NCI-H1436 treated with DMSO at 0.1 percent for 48 hours (cell line): Measurements from ENCODE around the gene TXNDC12.
A peak's percentile ranks its signal among the peaks of the same experiment; 100 is the strongest.

Experiments
- DNase-seq: peaks from one replicate; lab custom pipeline; 2025; lab: John Stamatoyannopoulos, UW

TXNDC12 gene

DNA sequence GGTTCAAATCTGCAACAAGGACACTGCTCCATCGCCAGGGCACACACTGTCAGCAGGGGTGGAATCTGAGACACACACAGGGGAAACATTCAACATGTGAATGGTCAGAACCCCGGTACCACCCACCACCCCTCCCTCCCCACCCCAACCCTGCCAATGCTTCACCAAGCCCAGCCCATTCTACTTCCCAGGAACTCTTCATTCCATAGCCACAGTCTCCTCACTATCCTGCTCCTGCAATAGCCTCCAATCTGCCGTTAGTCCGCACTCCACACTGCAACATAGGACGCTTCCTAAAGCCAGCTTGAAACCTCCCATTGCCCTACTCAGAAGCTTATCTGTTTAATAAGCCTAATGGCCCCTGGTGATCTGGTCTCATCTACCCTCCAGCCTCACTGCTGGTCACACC lies 57.0 kb downstream of the TXNDC12 start:
- DNase-seq = no peak

DNA sequence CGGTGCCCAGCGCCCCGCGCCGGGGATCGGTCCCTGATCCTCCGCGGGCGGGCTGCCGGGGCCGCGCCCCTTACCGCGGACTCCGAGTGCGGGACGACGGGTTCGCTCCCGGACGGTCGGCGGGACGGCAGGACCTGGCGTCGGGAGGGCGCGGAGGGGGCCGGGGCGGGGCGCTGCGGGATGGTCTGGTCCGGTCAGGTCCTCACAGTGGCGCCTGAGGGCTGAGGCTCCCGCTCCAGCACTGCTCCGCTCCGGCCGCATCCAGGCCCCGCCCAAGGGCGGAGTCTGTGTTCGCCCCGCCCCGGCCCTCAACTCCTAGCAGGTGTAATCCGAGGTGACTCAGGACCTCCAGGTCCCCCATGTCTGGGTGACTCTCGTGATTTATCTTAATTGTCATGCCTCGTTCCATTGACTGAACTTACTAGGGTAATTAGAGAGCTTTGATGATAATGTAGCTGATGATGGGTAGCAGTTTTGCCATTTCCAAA lies 64.5 kb downstream of the TXNDC12 start, which contains the start of gene RAB3B:
Gene RAB3B (minus strand): TSS at position 223 of the 488 bp plus-strand sequence. CDS start 13,583 bp downstream, outside the sequence.
- DNase-seq = peak; percentile 47

DNA sequence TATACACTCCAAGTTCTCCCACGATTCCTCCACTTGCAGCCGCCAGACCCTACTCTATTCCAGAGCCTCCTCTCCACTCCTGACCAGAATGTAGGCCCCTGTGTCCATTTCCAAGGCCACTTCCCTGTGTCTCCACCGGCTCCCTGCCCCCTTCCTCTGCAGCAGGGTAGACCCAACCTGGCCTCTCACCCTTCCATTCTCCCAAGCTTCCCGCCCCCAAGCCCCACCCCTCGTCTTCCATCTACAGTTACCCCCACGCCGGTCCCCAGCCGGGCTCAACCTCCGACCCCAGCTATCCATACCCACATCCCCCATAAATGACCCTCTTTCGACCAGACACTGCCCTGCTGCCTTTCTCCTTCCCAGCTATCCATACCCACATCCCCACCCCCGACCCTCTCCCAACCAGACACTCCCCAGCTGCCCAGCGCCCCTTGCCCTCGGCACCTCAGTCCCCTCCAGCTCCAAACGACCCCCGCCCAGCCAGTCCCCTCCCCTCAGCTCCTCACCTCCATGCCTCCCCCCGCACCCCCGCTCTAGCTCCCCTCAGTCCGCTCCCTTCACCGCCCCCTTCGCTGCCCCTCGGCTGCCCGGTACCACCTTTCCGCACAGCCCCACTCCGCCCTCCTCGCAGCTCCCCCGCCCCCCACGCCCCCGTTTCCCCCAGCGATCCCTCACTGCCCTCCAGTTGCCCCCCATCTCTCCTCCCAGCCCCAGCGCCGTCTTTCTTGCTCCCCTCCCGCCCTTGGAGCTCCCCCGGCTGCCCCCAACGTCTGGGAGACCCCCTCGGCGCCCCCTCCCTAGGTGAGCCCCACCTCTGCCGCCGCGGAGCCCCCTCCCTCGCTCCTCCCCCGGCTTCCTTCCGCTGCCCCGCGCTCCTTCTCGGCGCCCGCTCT lies 65.2 kb downstream of the TXNDC12 start:
- DNase-seq = no peak

DNA sequence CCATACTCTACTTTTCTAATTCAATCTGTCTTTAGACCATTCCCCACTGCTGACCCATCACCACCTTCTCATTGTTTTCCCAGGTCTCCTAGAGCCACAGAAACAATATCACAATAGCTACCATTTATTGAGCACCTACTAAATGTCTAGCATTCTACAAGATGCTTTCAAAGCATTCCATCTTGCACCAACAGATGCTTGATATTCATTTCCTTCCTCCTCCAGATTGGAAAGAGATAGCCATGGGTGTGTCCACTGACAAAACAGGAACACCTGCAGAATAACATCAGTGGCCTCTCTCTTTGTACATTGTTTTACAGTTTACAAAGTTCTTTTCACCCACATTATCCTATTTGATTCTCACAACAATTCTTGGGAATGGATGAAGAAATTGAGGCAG lies 66.7 kb downstream of the TXNDC12 start:
- no peak for DNase-seq

DNA sequence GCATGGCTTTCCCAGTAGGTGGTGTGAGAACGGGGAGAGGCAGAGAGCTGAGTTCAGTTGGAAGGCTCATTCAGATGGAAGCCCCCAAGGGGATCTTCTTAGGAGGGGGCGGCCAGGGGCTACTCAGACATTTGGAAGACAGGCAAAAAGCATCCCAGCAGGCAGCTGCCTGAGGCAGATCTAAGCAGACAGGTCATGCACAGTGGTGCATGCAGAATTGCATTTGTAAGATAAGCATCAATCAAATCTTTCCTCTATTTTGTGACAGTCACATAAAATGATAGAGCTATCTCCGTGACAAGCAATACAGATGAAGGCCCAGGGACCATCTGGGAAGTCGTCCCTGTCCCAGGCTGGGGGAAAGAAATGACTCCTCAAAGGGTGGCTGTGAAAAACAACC lies 68.3 kb downstream of the TXNDC12 start:
- no peak for DNase-seq

DNA sequence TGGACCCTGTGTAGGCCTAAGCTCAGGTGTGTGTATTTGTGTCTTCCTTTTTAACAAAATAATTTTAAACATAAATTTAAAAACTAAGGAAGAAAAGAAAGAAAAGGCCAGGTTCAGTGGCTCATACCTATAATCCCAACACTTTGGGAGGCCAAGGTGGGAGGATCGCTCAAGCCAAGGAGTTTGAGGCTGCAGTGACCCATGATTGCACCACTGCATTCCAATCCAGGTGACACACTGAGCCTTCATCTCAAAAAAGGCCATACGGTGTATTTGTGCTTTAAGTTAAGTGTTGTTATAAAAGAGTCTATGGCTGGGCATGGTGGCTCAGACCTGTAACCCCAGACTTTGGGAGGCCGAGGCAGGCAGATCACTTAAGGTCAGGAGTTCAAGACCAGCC lies 72.8 kb downstream of the TXNDC12 start:
- no peak for DNase-seq

DNA sequence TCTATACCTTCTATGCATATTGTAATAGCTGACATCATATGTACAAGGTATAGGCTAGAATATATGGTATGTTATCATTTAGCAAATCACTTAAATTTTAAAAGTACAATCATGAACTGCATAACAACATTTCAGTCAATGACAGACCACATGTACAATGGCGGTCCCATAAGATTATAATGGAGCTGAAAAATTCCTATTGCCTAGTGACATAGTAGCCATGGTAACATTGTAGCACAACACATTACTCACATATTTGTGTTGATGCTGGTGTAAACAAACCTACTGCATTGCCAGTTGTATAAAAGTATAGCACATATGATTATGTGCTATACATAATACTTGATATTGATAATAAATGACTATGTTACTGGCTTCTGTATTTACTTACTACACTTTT lies 73.4 kb downstream of the TXNDC12 start:
- DNase-seq = no peak

DNA sequence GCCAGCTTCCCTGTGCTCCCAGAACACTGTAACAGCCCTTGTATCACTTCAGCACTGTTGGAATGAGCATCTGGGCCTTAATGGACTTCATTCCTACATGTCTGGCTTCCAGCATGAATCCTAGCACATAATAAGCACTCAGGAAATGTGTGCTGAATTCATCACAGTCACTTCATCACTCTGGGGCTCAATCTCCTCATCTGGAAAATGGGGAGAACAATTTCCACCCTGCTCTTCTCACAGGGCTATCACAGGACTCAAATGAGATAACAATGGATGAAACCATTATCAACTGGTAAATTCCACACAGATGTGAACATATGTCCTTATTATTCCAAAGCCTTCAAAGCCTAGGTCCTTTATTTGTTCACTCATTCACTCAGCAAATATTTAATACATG lies 76.9 kb downstream of the TXNDC12 start:
- DNase-seq = no peak

DNA sequence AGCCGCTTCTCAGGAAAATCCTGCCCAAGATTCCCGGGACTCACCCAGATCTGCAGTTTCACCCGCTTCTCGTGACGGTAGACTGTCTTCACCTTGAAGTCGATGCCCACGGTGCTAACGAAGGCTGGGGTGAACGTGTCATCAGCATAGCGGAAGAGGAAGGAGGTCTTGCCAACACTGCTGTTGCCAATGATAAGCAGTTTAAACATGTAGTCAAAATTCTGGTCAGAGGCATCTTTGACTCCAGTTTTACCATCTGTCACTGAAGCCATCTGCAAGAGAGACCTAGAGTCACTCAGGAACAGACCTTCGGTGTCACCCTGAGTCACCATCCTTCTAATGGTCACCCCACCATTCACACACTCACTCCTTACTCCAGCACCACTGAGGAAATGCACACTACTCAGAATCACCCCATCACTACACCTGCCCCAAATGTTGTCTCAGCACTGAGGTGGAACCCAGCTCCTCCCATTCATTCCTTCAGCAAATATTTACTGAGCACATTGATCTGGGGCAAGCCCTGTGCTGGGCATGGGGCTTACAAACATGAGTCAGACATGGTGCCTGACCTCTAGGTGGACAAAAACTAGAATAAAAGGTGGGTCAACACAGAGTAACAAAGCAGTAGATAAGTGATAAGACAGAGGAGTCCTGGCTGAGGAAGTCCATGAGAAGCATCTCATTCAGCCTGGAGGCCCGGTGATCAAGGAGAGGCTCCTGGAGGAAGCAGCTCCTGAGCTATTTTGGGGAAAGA lies 78.0 kb downstream of the TXNDC12 start:
- DNase-seq = no peak

DNA sequence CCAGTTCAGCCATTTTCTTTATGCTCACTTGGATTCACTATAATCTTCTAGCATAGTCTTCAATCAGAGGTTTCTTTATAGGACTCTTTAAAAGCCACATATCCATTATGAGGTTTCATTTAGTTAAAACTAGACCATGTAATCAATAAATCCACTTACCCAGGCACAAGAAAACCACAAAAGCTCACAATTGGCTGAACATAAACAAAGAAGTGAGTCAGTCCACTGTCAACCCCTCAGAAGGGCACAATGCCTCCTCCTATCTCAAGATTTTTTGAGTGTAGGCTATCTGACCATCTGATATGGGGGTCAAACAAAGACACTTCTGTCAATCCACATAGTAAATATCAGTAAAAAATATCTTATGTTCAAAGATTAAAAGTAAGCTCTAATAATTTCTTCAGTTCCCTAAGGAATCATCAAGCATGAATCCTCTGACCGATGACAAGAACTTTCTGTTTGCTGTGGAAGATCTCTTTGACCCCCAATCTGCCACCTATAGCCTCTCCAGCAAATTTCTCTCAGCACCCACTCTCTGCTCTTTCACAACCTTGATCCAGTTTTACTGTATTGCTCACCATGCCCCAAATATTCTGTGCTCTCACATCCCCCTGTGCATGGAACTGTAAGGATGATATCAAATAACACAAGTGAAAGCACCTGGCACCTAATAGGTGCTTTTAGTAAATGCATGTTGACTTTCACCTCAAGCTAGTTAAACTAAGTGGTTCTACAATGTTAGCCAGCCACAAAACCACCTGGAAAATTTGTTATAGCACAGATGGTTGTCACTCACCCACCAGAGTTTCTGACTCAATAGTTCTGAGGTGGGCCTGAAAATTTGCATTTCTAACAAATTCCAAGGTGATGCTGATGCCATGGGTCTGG lies 81.2 kb downstream of the TXNDC12 start:
- DNase-seq = peak; percentile 96
